ENCODE measurements around the gene FCRLB. TPM values are rescaled to one million over a fixed set of nuclear protein-coding genes. Genes with fewer than 3 reads are reported as not detected.

The FCRLB gene
- total and polyA plus RNA-seq, 9 of the 15 experiments (the other 6 are each of a cell fraction or from before 2014, with no cell fraction given): 0.20 to 4.6 (median 1.3) TPM

DNA sequence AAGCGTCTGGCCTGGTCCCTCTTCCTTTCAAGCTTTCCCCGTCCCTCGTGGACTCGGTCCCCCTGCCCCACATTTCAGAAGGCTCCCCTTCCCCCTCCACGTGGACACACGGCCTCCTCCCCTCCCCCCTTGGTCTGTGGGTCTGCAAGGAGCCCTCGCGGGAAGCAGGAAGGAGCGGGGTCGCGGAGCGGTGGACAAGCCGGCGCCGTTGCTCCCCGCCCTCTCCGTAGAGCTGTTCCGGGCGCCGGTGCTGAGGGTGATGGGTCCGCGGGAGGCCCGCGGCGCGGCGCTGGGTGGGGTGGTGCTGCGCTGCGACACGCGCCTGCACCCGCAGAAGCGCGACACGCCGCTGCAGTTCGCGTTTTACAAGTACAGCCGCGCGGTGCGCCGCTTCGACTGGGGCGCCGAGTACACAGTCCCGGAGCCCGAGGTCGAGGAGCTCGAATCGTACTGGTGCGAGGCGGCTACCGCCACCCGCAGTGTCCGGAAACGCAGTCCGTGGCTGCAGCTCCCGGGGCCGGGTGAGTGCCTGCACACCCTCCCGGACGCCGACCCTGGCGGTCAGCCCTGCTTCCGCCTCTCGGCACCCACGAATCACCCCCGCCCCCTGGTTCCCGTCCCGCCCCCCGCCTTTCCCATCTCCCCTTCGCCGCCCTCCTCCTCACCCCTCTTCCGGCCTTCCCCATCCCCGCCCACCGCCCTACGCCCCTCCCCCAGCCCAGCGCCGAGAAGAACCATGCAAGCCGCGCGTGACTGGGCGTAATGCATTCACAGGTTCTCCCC, 5.3 kb downstream of the FCRLB start (continued):
- TF ChIP-seq POLR2G (IDR thresholded peaks at IDR 0.05; ENCODE audit: low read depth, low read length) (peak; percentile 88), CREB1 (IDR thresholded peaks at IDR 0.05) (peak; percentile 38), CREB1 (CRISPR knock-in tag; IDR thresholded peaks at IDR 0.05) (no peak; the same call in 1 of the 2 replicates), RBFOX2 (IDR thresholded peaks at IDR 0.05; ENCODE audit: low read depth, low read length) (peak; percentile 95), ZBTB7A (IDR thresholded peaks at IDR 0.05; ENCODE audit: borderline replicate concordance, control insufficient read depth, low read depth, low read length) (peak; percentile 78; the same call in 1 of the 2 replicates), ZNF143 (CRISPR knock-in tag; IDR thresholded peaks at IDR 0.05) (no peak), ZFPM2 (CRISPR knock-in tag; IDR thresholded peaks at IDR 0.05) (no peak), NFE2 (IDR thresholded peaks at IDR 0.05; ENCODE audit: low read depth) (peak; percentile 63), NRF1 (conservative IDR thresholded peaks at IDR 0.05 in 1 of 2, IDR thresholded peaks at IDR 0.05 in 1 of 2) (peak; percentile 47 to 62), ETV5 (CRISPR knock-in tag; IDR thresholded peaks at IDR 0.05; ENCODE audit: low read depth) (peak; percentile 92), KAT2B (IDR thresholded peaks at IDR 0.05; ENCODE audit: low read depth, low read length) (no peak), RB1 (IDR thresholded peaks at IDR 0.05; ENCODE audit: low read depth) (peak; percentile 61; the same call in 1 of the 2 replicates), HDAC3 (IDR thresholded peaks at IDR 0.05; ENCODE audit: borderline replicate concordance, partially characterized antibody) (no peak), PHB (CRISPR knock-in tag; IDR thresholded peaks at IDR 0.05) (peak; percentile 88; the same call in 1 of the 2 replicates)
- TF ChIP-seq, protein P1, sequence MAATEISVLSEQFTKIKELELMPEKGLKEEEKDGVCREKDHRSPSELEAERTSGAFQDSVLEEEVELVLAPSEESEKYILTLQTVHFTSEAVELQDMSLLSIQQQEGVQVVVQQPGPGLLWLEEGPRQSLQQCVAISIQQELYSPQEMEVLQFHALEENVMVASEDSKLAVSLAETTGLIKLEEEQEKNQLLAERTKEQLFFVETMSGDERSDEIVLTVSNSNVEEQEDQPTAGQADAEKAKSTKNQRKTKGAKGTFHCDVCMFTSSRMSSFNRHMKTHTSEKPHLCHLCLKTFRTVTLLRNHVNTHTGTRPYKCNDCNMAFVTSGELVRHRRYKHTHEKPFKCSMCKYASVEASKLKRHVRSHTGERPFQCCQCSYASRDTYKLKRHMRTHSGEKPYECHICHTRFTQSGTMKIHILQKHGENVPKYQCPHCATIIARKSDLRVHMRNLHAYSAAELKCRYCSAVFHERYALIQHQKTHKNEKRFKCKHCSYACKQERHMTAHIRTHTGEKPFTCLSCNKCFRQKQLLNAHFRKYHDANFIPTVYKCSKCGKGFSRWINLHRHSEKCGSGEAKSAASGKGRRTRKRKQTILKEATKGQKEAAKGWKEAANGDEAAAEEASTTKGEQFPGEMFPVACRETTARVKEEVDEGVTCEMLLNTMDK (IDR thresholded peaks at IDR 0.05; ENCODE audit: borderline replicate concordance, insufficient read depth, low read depth, low read length, poor library complexity, severe bottlenecking): no peak
- TF ChIP-seq, protein P2, sequence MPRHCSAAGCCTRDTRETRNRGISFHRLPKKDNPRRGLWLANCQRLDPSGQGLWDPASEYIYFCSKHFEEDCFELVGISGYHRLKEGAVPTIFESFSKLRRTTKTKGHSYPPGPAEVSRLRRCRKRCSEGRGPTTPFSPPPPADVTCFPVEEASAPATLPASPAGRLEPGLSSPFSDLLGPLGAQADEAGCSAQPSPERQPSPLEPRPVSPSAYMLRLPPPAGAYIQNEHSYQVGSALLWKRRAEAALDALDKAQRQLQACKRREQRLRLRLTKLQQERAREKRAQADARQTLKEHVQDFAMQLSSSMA (CRISPR knock-in tag; IDR thresholded peaks at IDR 0.05): peak; percentile 19; the same call in 1 of the 2 replicates
- TF ChIP-seq, protein P3, sequence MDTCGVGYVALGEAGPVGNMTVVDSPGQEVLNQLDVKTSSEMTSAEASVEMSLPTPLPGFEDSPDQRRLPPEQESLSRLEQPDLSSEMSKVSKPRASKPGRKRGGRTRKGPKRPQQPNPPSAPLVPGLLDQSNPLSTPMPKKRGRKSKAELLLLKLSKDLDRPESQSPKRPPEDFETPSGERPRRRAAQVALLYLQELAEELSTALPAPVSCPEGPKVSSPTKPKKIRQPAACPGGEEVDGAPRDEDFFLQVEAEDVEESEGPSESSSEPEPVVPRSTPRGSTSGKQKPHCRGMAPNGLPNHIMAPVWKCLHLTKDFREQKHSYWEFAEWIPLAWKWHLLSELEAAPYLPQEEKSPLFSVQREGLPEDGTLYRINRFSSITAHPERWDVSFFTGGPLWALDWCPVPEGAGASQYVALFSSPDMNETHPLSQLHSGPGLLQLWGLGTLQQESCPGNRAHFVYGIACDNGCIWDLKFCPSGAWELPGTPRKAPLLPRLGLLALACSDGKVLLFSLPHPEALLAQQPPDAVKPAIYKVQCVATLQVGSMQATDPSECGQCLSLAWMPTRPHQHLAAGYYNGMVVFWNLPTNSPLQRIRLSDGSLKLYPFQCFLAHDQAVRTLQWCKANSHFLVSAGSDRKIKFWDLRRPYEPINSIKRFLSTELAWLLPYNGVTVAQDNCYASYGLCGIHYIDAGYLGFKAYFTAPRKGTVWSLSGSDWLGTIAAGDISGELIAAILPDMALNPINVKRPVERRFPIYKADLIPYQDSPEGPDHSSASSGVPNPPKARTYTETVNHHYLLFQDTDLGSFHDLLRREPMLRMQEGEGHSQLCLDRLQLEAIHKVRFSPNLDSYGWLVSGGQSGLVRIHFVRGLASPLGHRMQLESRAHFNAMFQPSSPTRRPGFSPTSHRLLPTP (IDR thresholded peaks at IDR 0.05; ENCODE audit: borderline replicate concordance, extremely low read depth, insufficient read length): no peak
- TF ChIP-seq, protein P4, sequence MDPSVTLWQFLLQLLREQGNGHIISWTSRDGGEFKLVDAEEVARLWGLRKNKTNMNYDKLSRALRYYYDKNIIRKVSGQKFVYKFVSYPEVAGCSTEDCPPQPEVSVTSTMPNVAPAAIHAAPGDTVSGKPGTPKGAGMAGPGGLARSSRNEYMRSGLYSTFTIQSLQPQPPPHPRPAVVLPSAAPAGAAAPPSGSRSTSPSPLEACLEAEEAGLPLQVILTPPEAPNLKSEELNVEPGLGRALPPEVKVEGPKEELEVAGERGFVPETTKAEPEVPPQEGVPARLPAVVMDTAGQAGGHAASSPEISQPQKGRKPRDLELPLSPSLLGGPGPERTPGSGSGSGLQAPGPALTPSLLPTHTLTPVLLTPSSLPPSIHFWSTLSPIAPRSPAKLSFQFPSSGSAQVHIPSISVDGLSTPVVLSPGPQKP (CRISPR knock-in tag; IDR thresholded peaks at IDR 0.05): no peak
- TF ChIP-seq, protein P5, sequence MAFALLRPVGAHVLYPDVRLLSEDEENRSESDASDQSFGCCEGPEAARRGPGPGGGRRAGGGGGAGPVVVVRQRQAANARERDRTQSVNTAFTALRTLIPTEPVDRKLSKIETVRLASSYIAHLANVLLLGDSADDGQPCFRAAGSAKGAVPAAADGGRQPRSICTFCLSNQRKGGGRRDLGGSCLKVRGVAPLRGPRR (CRISPR knock-in tag; IDR thresholded peaks at IDR 0.05): no peak

Measured in K562 (cell line).